Prostate gland (tissue), 2 donors: Measurements from ENCODE around the gene RPUSD1.

Source experiments
- CTCF ChIP-seq, 4 experiments: fragments of 200-600 bp in 2 of 4; fragments of 450-650 bp in 2 of 4; sonication (generic) in 2 of 4; IDR thresholded peaks; 1 replicate in 3 of 4; 2 replicates in 1 of 4; pipeline ENCODE4 v1.5.1; 2016 to 2019; ENCODE audit warnings: antibody characterized with exemption in 4 of 4, mild to moderate bottlenecking in 2 of 4, moderate library complexity in 2 of 4
- POLR2AphosphoS5 ChIP-seq: sonication (generic); formaldehyde crosslinking; IDR thresholded peaks from one replicate; pipeline ENCODE4 v1.6.1; 2017; ENCODE audit warnings: antibody characterized with exemption

- TF ChIP-seq POLR2AphosphoS5 (no peak), CTCF (IDR thresholded peaks at IDR 0.05) (no peak)
These were observed 27.7 kb upstream of the RPUSD1 start for GRCh38 chr16:815861-816260.
